Choroid plexus epithelial cell (primary cell): ENCODE data around the gene UPP1.

Experiments
- DNase-seq: peaks from one replicate; pipeline ENCODE4 v3.0.0-alpha.2; 2010; ENCODE audit warnings: low read depth
- H3K4me3 ChIP-seq: 2 replicates; pipeline ENCODE4 v1.5.1; 2011; ENCODE audit warnings: low read depth, mild to moderate bottlenecking, control low read depth, low read length, moderate library complexity
- TF ChIP-seq, protein P1 (sequence below): conservative IDR thresholded peaks from 2 replicates; pipeline ENCODE4 v1.5.1; 2011; ENCODE audit warnings: low read depth, mild to moderate bottlenecking, control low read depth, inconsistent platforms, low read length, moderate library complexity

The UPP1 gene

GRCh38 chr7:48084727-48085432 is 4.2 kb upstream of the UPP1 start:
- peak; percentile 99 for DNase-seq
- TF ChIP-seq, protein P1, sequence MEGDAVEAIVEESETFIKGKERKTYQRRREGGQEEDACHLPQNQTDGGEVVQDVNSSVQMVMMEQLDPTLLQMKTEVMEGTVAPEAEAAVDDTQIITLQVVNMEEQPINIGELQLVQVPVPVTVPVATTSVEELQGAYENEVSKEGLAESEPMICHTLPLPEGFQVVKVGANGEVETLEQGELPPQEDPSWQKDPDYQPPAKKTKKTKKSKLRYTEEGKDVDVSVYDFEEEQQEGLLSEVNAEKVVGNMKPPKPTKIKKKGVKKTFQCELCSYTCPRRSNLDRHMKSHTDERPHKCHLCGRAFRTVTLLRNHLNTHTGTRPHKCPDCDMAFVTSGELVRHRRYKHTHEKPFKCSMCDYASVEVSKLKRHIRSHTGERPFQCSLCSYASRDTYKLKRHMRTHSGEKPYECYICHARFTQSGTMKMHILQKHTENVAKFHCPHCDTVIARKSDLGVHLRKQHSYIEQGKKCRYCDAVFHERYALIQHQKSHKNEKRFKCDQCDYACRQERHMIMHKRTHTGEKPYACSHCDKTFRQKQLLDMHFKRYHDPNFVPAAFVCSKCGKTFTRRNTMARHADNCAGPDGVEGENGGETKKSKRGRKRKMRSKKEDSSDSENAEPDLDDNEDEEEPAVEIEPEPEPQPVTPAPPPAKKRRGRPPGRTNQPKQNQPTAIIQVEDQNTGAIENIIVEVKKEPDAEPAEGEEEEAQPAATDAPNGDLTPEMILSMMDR = no peak
- no peak overlapping the region for H3K4me3 ChIP-seq

GRCh38 chr7:48085433-48085791 is 3.7 kb upstream of the UPP1 start:
- H3K4me3 ChIP-seq = no peak overlapping the region
- no peak for DNase-seq
- TF ChIP-seq, protein P1 = no peak

GRCh38 chr7:48085942-48086341 is 3.1 kb upstream of the UPP1 start:
- DNase-seq = no peak
- TF ChIP-seq, protein P1 = no peak
- no peak overlapping the region for H3K4me3 ChIP-seq

DNA sequence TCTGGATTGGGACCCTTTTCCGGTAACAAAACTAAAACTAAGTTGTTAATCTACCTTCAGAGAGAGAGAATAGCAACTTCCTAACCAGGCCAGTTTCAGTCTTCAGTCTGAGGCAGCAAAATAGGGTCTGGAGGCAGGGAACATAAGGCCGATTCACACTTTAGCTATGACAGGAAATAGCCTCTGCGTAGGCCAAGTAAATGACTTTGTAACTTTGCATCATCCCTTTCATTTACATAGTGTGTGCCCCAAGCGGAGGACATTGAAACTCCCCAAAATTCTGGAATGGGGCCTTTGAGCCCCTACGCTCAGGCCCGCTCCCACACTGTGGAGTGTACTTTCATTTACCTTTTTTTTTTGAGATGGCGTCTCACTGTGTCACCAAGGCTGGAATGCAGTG is 1.7 kb upstream of the UPP1 start:
- TF ChIP-seq, protein P1 = no peak
- no peak overlapping the region for H3K4me3 ChIP-seq
- peak; percentile 77 for DNase-seq

DNA sequence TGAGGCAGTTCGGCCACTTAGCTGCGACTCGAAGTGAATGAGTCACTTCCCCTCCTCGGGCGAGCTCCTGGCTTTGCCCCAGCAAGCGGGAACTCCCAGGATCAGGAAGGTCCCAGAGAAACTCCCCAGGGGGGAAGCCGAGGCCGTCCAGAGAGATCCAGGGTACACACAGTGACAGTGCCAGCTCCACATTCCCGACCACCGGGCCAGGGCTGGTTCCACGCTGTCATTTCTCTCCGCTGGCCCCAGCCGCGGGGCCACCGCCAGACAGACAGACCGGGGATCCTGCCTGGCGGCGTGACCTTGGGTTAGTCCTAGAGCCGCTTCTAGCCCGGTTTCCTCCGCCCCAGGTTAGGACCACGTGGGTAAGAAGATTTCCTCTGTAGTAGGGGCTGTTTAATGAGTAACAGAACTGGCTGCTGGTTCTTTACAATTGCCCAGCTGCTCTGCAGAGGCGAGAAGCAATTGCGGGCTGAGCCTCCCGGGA is 463 bp upstream of the UPP1 start:
- TF ChIP-seq, protein P1 = no peak
- DNase-seq = peak; percentile 98
- H3K4me3 ChIP-seq = peak overlapping the region; percentile 87

DNA sequence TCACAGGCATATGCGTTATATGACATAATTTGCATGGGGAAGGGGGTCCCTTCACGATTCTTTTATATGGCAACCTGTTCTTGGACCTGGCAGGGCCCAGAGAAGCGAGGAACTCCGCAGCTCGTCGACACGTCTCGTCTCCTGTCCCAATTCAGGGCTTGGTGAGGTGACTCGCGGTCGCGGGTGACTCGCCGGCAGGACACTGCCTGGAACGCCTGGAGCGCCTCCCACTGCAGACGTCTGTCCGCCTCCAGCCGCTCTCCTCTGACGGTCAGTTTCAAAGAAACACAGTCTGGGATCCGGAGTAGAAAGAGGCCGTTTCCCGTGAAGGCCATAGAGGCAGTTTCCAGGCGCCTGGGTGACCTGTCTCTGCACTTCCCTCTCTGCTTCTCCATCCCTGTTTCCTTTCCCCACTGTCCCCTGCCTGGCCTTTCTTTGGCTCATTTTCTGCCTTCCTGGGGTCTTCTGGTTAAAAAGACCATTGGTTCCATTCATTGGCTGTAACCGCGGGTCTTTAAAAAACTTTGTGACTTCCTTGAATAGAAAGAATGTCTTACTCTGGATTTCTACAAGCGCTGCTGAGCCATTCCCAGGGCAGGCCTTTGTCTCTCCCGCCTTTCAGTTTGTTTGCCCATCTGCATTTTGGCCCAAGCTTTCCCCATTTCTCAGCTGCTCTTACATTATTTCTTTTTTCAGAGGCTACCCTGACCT is 1.2 kb downstream of the UPP1 start:
- DNase-seq = peak; percentile 56
- TF ChIP-seq, protein P1 = no peak
- H3K4me3 ChIP-seq = peak overlapping the region; percentile 87
